ENCODE results near the gene RPS15A.
"Not testable (repeated sequence)": the region's sequence is repeated elsewhere in the genome, so short reads cannot be mapped to it uniquely, and the experiment has no call there.

RPS15A gene

GRCh38 chr16:18802767-18803343, 12.7 kb upstream of the RPS15A start:
- H3K27me3 Mint-ChIP-seq: no peaks in the 10 kb centered on the region
- H3K9me3 Mint-ChIP-seq: no peaks in the 10 kb centered on the region
- DNase-seq: no peak
- peak overlapping the region; percentile 95 to 98 for H3K27ac Mint-ChIP-seq
- H3K4me1 Mint-ChIP-seq: peaks cover 78% of the 10 kb centered on the region
- peak overlapping the region; percentile 83 to 98 for H3K4me3 Mint-ChIP-seq
- ATAC-seq: no peak

- Mint-ChIP-seq H3K4me3 (peak within 1 kb of the TSS; percentile 83 to 98), H3K9me3 (no peaks in the 10 kb centered on the region), H3K27ac (peak within 1 kb of the TSS; percentile 98), H3K27me3 (no peaks in the 10 kb centered on the region), H3K4me1 (peaks cover 78% of the 10 kb centered on the region)
- ATAC-seq (peak; percentile 95), DNase-seq (peak; percentile 99)
These were observed 11.2 kb upstream of the RPS15A start, which contains the start of gene ARL6IP1 for GRCh38 chr16:18801145-18801972. Gene ARL6IP1 (minus strand): TSS chr16:18801549. CDS start chr16:18801466, 83 bp downstream.

- H3K4me1 Mint-ChIP-seq: peaks cover 72% of the 10 kb centered on the region
These were observed 10.6 kb upstream of the RPS15A start for GRCh38 chr16:18800775-18801144.

GRCh38 chr16:18800293-18800692, 10.2 kb upstream of the RPS15A start:
- H3K9me3 Mint-ChIP-seq: no peaks in the 10 kb centered on the region
- no peak for ATAC-seq

More at GRCh38 chr16:18800775-18801144, 10.6 kb upstream of the RPS15A start:
- Mint-ChIP-seq H3K9me3 (no peaks in the 10 kb centered on the region), H3K27ac (peak overlapping the region; percentile 98), H3K27me3 (no peaks in the 10 kb centered on the region), H3K4me3 (peak overlapping the region; percentile 83 to 98)
- ATAC-seq: no peak
- DNase-seq: no peak

GRCh38 chr16:18799500-18799899, 9.4 kb upstream of the RPS15A start:
- Mint-ChIP-seq H3K4me3 (peak overlapping the region; percentile 83 to 98), H3K27me3 (no peaks in the 10 kb centered on the region), H3K9me3 (no peaks in the 10 kb centered on the region), H3K4me1 (peaks cover 64% of the 10 kb centered on the region), H3K27ac (peak overlapping the region in 1 of 2 donors; percentile 98)
- DNase-seq: no peak
- ATAC-seq: no peak

More at GRCh38 chr16:18800293-18800692, 10.2 kb upstream of the RPS15A start:
- peaks cover 67% of the 10 kb centered on the region for H3K4me1 Mint-ChIP-seq
- no peak for DNase-seq
- H3K4me3 Mint-ChIP-seq: peak overlapping the region; percentile 83 to 98
- H3K27me3 Mint-ChIP-seq: no peaks in the 10 kb centered on the region
- H3K27ac Mint-ChIP-seq: peak overlapping the region; percentile 58 to 98

- Mint-ChIP-seq H3K9me3 (no peaks in the 10 kb centered on the region), H3K4me1 (peaks cover 46% of the 10 kb centered on the region), H3K27ac (no peak overlapping the region), H3K4me3 (no peak overlapping the region), H3K27me3 (no peaks in the 10 kb centered on the region)
- no peak for DNase-seq
- ATAC-seq: no peak
These were observed 7.6 kb upstream of the RPS15A start for GRCh38 chr16:18797746-18798145.

- no peaks in the 10 kb centered on the region for H3K9me3 Mint-ChIP-seq
- H3K4me3 Mint-ChIP-seq: no peak overlapping the region
- no peak overlapping the region for H3K27ac Mint-ChIP-seq
- no peak for ATAC-seq
- DNase-seq: no peak
- H3K27me3 Mint-ChIP-seq: no peaks in the 10 kb centered on the region
- H3K4me1 Mint-ChIP-seq: peaks cover 34% of the 10 kb centered on the region
These were observed 6.2 kb upstream of the RPS15A start for GRCh38 chr16:18796377-18796776.

GRCh38 chr16:18792836-18793433, 2.8 kb upstream of the RPS15A start:
- Mint-ChIP-seq H3K4me3 (no peak overlapping the region), H3K27me3 (no peaks in the 10 kb centered on the region), H3K4me1 (peaks cover 32% of the 10 kb centered on the region), H3K27ac (peak overlapping the region in 1 of 2 donors; percentile 9), H3K9me3 (no peaks in the 10 kb centered on the region)
- no peak for ATAC-seq
- DNase-seq: no peak

GRCh38 chr16:18789515-18789849, 652 bp downstream of the RPS15A start:
- Mint-ChIP-seq H3K9me3 (no peaks in the 10 kb centered on the region), H3K27me3 (no peaks in the 10 kb centered on the region), H3K4me3 (peak overlapping the region; percentile 83 to 91), H3K4me1 (peaks cover 62% of the 10 kb centered on the region), H3K27ac (peak overlapping the region; percentile 98 to 100)
- ATAC-seq: no peak
- DNase-seq: no peak

GRCh38 chr16:18788828-18789514, 1.2 kb downstream of the RPS15A start:
- Mint-ChIP-seq H3K4me1 (peaks cover 66% of the 10 kb centered on the region), H3K27ac (peak overlapping the region; percentile 98 to 100), H3K4me3 (peak overlapping the region; percentile 83 to 91), H3K27me3 (no peaks in the 10 kb centered on the region), H3K9me3 (no peaks in the 10 kb centered on the region)
- ATAC-seq: no peak
- no peak for DNase-seq

GRCh38 chr16:18784917-18785623, 5.1 kb downstream of the RPS15A start:
- ATAC-seq: no peak
- Mint-ChIP-seq H3K9me3 (no peaks in the 10 kb centered on the region), H3K27me3 (no peaks in the 10 kb centered on the region), H3K4me1 (peaks cover 62% of the 10 kb centered on the region), H3K27ac (peak overlapping the region; percentile 82 to 88), H3K4me3 (peak overlapping the region; percentile 65 to 91)
- no peak for DNase-seq

- Mint-ChIP-seq H3K27me3 (no peaks in the 10 kb centered on the region), H3K4me3 (no peak overlapping the region), H3K27ac (no peak overlapping the region), H3K9me3 (no peaks in the 10 kb centered on the region), H3K4me1 (peaks cover 57% of the 10 kb centered on the region)
- DNase-seq: no peak
- ATAC-seq: no peak
These were observed 6.4 kb downstream of the RPS15A start for GRCh38 chr16:18783430-18784341.

- no peaks in the 10 kb centered on the region for H3K9me3 Mint-ChIP-seq
- no peaks in the 10 kb centered on the region for H3K27me3 Mint-ChIP-seq
- peaks cover 49% of the 10 kb centered on the region for H3K4me1 Mint-ChIP-seq
- H3K27ac Mint-ChIP-seq: peak overlapping the region in 1 of 2 donors; percentile 31
- DNase-seq (no peak), ATAC-seq (peak; percentile 29)
- peak overlapping the region in 1 of 2 donors; percentile 22 for H3K4me3 Mint-ChIP-seq
These were observed 7.3 kb downstream of the RPS15A start for GRCh38 chr16:18782697-18783429.

GRCh38 chr16:18781232-18781631, 8.9 kb downstream of the RPS15A start:
- not testable (repeated sequence) for H3K9me3 Mint-ChIP-seq, H3K27ac Mint-ChIP-seq, ATAC-seq, DNase-seq, H3K4me3 Mint-ChIP-seq, H3K27me3 Mint-ChIP-seq
- peaks cover 32% of the 10 kb centered on the region for H3K4me1 Mint-ChIP-seq

Data from stimulated activated naive CD8-positive, alpha-beta T cell treated with anti-CD3 and anti-CD28 coated beads, Interleukin-15, amount 100 ng/mL, for 72 hours (primary cell).